PFSK-1 (cell line): ENCODE measurements around the gene EXOC6.

ENCODE experiments used
- FOXP2 ChIP-seq: optimal IDR thresholded peaks from 2 replicates; pipeline ENCODE3; 2011; ENCODE audit warnings: borderline replicate concordance, control low read depth, inconsistent platforms; ENCODE audit not compliant: insufficient read depth; ENCODE audit errors: extremely low read length, extremely low read depth
- POLR2AphosphoS5 ChIP-seq: IDR thresholded peaks from 2 replicates; pipeline ENCODE4 v1.6.1; 2012; ENCODE audit warnings: low read depth, mild to moderate bottlenecking, control low read depth, low read length, moderate library complexity
- REST ChIP-seq, 2 experiments: IDR thresholded peaks; 2 replicates each; pipeline versions ENCODE4 v1.6.1 to v1.8.0; 2011 to 2012; ENCODE audit warnings: low read depth in 2 of 2, low read length in 2 of 2, control low read depth in 1 of 2, inconsistent platforms in 1 of 2, mild to moderate bottlenecking in 1 of 2, moderate library complexity in 1 of 2; ENCODE audit not compliant: insufficient read depth in 1 of 2
- SIN3A ChIP-seq: IDR thresholded peaks from 2 replicates; pipeline ENCODE4 v1.6.1; 2012; ENCODE audit warnings: mild to moderate bottlenecking, low read length, moderate library complexity, borderline replicate concordance; ENCODE audit not compliant: insufficient read depth
- TAF1 ChIP-seq: IDR thresholded peaks from 2 replicates; pipeline ENCODE4 v1.6.1; 2012; ENCODE audit warnings: low read length, control low read depth, borderline replicate concordance; ENCODE audit not compliant: insufficient read depth

EXOC6 gene

GRCh38 chr10:92809840-92810239 lies 38.5 kb upstream of the EXOC6 start:
- no peak for TF ChIP-seq TAF1
- no peak for TF ChIP-seq SIN3A
- TF ChIP-seq POLR2AphosphoS5: no peak
- no peak for TF ChIP-seq FOXP2
- no peak for TF ChIP-seq REST (IDR thresholded peaks at IDR 0.05; ENCODE audit: insufficient read depth in 1 of 2, low read depth in 2 of 2, low read length in 2 of 2)

GRCh38 chr10:92810934-92811532 lies 37.3 kb upstream of the EXOC6 start:
- TF ChIP-seq FOXP2: no peak
- TF ChIP-seq TAF1: no peak
- TF ChIP-seq SIN3A: no peak
- TF ChIP-seq POLR2AphosphoS5: no peak
- no peak for TF ChIP-seq REST (IDR thresholded peaks at IDR 0.05; ENCODE audit: insufficient read depth in 1 of 2, low read depth in 2 of 2, low read length in 2 of 2)

- TF ChIP-seq POLR2AphosphoS5: no peak
- TF ChIP-seq SIN3A: no peak
- TF ChIP-seq TAF1: no peak
These were observed 36.3 kb upstream of the EXOC6 start for GRCh38 chr10:92811986-92812385.

GRCh38 chr10:92813979-92814378 lies 34.3 kb upstream of the EXOC6 start:
- no peak for TF ChIP-seq FOXP2
- TF ChIP-seq POLR2AphosphoS5: no peak
- TF ChIP-seq REST (IDR thresholded peaks at IDR 0.05; ENCODE audit: insufficient read depth in 1 of 2, low read depth in 2 of 2, low read length in 2 of 2): no peak
- TF ChIP-seq TAF1: no peak
- no peak for TF ChIP-seq SIN3A

- TF ChIP-seq REST (IDR thresholded peaks at IDR 0.05; ENCODE audit: insufficient read depth in 1 of 2, low read depth in 2 of 2, low read length in 2 of 2) (no peak), POLR2AphosphoS5 (no peak), TAF1 (no peak), SIN3A (no peak), FOXP2 (no peak)
These were observed 33.5 kb upstream of the EXOC6 start for GRCh38 chr10:92814790-92815189.
